DND-41 (cell line): ENCODE measurements around the gene KREMEN2.

Experiments used
- ATAC-seq: fragments of 200-7000 bp; cut with Tn5 transposase; 3 replicates; pipeline ENCODE4 v1.9.1; 2021; ENCODE audit warnings: low read depth; ENCODE audit not compliant: insufficient read depth
- DNase-seq: peaks from one replicate; pipeline ENCODE4 v3.0.0-alpha.2; 2020
- H2AFZ ChIP-seq: 2 replicates; pipeline ENCODE4 v1.6.0; 2012; ENCODE audit warnings: low read depth, low read length
- H3K27ac ChIP-seq: 2 replicates; pipeline ENCODE4 v1.5.1; 2012; ENCODE audit warnings: low read length, inconsistent platforms
- H3K27me3 ChIP-seq: fragments of 200-600 bp; sonication (generic); 2 replicates; pipeline ENCODE4 v1.6.0; 2012; ENCODE audit warnings: low read length, mild to moderate bottlenecking, inconsistent platforms; ENCODE audit not compliant: insufficient read depth, poor library complexity
- H3K36me3 ChIP-seq: 2 replicates; pipeline ENCODE4 v1.5.1; 2012; ENCODE audit warnings: low read length, inconsistent platforms; ENCODE audit not compliant: insufficient read depth
- H3K4me1 ChIP-seq: 2 replicates; pipeline ENCODE4 v1.5.1; 2012; ENCODE audit warnings: mild to moderate bottlenecking, low read length; ENCODE audit not compliant: insufficient read depth
- H3K4me2 ChIP-seq: 2 replicates; pipeline ENCODE4 v1.6.0; 2012; ENCODE audit warnings: mild to moderate bottlenecking, moderate library complexity, low read length, inconsistent platforms; ENCODE audit not compliant: insufficient read depth
- H3K4me3 ChIP-seq, 2 experiments: fragments of 200-600 bp in 1 of 2; shearing (Covaris generic) in 1 of 2; 2 replicates each; pipeline ENCODE4 v1.5.1; 2012 to 2016; ENCODE audit warnings: inconsistent platforms in 2 of 2, low read length in 2 of 2, mild to moderate bottlenecking in 2 of 2, low read depth in 1 of 2, moderate library complexity in 1 of 2
- H3K79me2 ChIP-seq: 2 replicates; pipeline ENCODE4 v1.6.0; 2012; ENCODE audit warnings: low read length, inconsistent platforms; ENCODE audit not compliant: insufficient read depth
- H3K9ac ChIP-seq: 2 replicates; pipeline ENCODE4 v1.6.0; 2012; ENCODE audit warnings: low read depth, mild to moderate bottlenecking, inconsistent platforms, low read length, moderate library complexity
- H3K9me3 ChIP-seq: 2 replicates; pipeline ENCODE4 v1.5.1; 2012; ENCODE audit warnings: low read length, moderate library complexity, mild to moderate bottlenecking, inconsistent platforms; ENCODE audit not compliant: insufficient read depth, severe bottlenecking
- H4K20me1 ChIP-seq: 2 replicates; pipeline ENCODE4 v1.6.0; 2012; ENCODE audit warnings: low read length; ENCODE audit not compliant: insufficient read depth
- EZH2 ChIP-seq: IDR thresholded peaks from 3 replicates; pipeline ENCODE4 v1.6.1; 2012; ENCODE audit warnings: borderline replicate concordance, low read depth, mild to moderate bottlenecking, moderate library complexity, low read length, inconsistent platforms; ENCODE audit not compliant: severe bottlenecking
- TF ChIP-seq, protein P1 (sequence below): IDR thresholded peaks from 2 replicates; pipeline ENCODE4 v1.5.1; 2012; ENCODE audit warnings: borderline replicate concordance, low read length, moderate library complexity, mild to moderate bottlenecking; ENCODE audit not compliant: poor library complexity, severe bottlenecking; ENCODE audit errors: extremely low read depth

Gene KREMEN2

GRCh38 chr16:2950773-2951172 lies 13.3 kb upstream of the KREMEN2 start:
- Histone ChIP-seq H3K4me3 (no peak overlapping the region), H3K27me3 (no peaks in the 10 kb centered on the region), H3K27ac (no peak overlapping the region), H3K79me2 (no peaks in the 10 kb centered on the region), H4K20me1 (no peaks in the 10 kb centered on the region; the same call in 1 of the 2 replicates), H3K9ac (no peak overlapping the region), H3K4me1 (no peaks in the 10 kb centered on the region), H3K36me3 (peaks cover 10% of the 10 kb centered on the region), H3K4me2 (no peak overlapping the region), H3K9me3 (no peaks in the 10 kb centered on the region), H2AFZ (no peak overlapping the region)
- no peak for ATAC-seq
- TF ChIP-seq, protein P1, sequence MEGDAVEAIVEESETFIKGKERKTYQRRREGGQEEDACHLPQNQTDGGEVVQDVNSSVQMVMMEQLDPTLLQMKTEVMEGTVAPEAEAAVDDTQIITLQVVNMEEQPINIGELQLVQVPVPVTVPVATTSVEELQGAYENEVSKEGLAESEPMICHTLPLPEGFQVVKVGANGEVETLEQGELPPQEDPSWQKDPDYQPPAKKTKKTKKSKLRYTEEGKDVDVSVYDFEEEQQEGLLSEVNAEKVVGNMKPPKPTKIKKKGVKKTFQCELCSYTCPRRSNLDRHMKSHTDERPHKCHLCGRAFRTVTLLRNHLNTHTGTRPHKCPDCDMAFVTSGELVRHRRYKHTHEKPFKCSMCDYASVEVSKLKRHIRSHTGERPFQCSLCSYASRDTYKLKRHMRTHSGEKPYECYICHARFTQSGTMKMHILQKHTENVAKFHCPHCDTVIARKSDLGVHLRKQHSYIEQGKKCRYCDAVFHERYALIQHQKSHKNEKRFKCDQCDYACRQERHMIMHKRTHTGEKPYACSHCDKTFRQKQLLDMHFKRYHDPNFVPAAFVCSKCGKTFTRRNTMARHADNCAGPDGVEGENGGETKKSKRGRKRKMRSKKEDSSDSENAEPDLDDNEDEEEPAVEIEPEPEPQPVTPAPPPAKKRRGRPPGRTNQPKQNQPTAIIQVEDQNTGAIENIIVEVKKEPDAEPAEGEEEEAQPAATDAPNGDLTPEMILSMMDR: no peak
- TF ChIP-seq EZH2: no peak
- DNase-seq: no peak

DNA sequence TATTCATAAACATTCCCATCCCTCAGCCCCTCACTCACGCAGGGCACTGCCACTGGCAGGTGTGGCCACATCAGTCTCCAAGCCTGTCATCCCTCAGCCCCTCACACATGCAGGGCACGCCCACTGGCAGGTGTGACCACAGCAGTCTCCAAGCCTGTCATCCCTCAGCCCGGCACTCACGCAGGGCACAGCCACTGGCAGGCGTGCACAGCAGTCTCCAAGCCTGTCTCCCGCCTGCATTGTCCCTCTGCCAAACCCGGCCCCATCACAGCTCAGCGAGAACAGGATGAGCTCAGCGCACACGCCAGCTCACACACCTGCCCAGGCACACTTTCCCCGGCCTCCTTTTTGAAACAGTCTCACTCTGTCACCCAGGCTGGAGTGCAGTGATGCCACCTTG lies 11.4 kb upstream of the KREMEN2 start:
- no peak overlapping the region for H3K4me3 ChIP-seq

DNA sequence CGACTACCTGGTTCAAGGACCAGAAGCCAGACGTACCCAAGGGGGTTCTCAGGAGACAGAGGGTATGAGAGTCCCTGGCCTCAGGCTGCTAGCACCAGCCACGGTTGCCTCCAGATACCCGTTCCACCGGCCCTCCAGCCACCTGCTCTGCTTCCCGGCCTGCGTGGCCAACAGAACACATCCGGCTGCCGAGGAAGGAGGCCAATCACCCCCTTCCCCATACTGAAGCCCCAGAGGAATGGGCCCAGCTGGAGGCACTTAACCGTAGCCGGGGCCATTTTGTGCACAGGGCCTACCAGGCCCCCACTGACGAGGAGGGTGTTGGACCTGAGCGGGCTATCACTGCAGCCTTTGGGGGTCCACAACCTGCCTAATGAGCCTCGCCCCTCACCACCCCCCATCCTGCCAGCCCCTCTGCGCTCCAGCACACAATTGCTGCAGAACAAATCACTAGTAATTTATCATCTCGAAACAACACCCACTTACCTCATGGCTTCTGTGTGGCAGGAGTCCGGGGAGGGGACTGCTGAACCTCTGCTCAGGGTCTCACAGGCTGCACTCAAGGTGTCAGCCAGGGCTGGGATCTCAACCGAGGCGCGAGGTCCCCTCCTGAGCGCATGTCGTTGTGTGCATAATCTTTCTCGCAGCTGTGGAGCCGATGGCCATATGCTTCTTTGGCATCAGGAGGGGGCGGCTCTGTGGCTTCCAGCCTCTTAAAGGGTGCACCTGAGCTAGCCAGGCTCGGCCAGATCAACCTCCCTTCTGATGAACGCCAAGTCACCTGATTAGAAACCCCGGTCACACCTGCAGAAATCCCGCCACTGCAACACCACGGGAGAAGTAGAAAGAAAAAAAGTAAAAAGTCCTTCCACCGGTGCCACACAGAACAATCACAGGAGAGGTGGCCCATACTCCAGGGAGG lies 10.1 kb upstream of the KREMEN2 start:
- H3K4me3 ChIP-seq: no peak overlapping the region
- ATAC-seq (0 out of 3 replicates have a peak, but pooled peaks have one; percentile 26), DNase-seq (no peak)
- H3K27me3 ChIP-seq: no peaks in the 10 kb centered on the region
- H3K4me2 ChIP-seq: no peak overlapping the region
- H2AFZ ChIP-seq: no peak overlapping the region
- no peaks in the 10 kb centered on the region; the same call in 1 of the 2 replicates for H4K20me1 ChIP-seq
- H3K36me3 ChIP-seq: peaks cover 7% of the 10 kb centered on the region
- no peak overlapping the region for H3K27ac ChIP-seq
- no peak for TF ChIP-seq EZH2
- TF ChIP-seq, protein P1: no peak
- H3K9me3 ChIP-seq: no peaks in the 10 kb centered on the region
- H3K79me2 ChIP-seq: no peaks in the 10 kb centered on the region
- no peaks in the 10 kb centered on the region for H3K4me1 ChIP-seq
- no peak overlapping the region for H3K9ac ChIP-seq

More for the DNA sequence above, 11.4 kb upstream of the KREMEN2 start:
- DNase-seq (no peak), ATAC-seq (peak; percentile 44; the same call in 1 of the 3 replicates)
- Histone ChIP-seq H3K4me1 (no peaks in the 10 kb centered on the region), H3K27ac (no peak overlapping the region), H3K36me3 (peaks cover 10% of the 10 kb centered on the region), H2AFZ (no peak overlapping the region), H3K9ac (no peak overlapping the region), H3K79me2 (no peaks in the 10 kb centered on the region), H3K4me2 (no peak overlapping the region), H4K20me1 (no peaks in the 10 kb centered on the region; the same call in 1 of the 2 replicates), H3K9me3 (no peaks in the 10 kb centered on the region), H3K27me3 (no peaks in the 10 kb centered on the region)
- TF ChIP-seq, protein P1: no peak
- TF ChIP-seq EZH2: no peak
